Neural cell (in vitro differentiated cells): ENCODE results near the gene DOK6.
A peak's percentile ranks its signal among the peaks of the same experiment; 100 is the strongest.

Experiments used
- EP300 ChIP-seq: fragments of 450-650 bp; conservative IDR thresholded peaks from 2 replicates; pipeline ENCODE4 v1.6.1; 2014; ENCODE audit warnings: antibody characterized with exemption, mild to moderate bottlenecking, moderate library complexity; ENCODE audit not compliant: poor library complexity, severe bottlenecking
- EZH2 ChIP-seq: fragments of 200-600, 300-800 bp; shearing (Covaris generic), sonication (generic); IDR thresholded peaks from 2 replicates; pipeline ENCODE4 v1.6.1; 2014; ENCODE audit warnings: antibody characterized with exemption, low read length, borderline replicate concordance, mild to moderate bottlenecking; ENCODE audit not compliant: insufficient read depth, poor library complexity, severe bottlenecking
- MXI1 ChIP-seq: fragments of 450-650 bp; conservative IDR thresholded peaks from 2 replicates; pipeline ENCODE4 v1.6.1; 2014; ENCODE audit warnings: antibody characterized with exemption, mild to moderate bottlenecking; ENCODE audit not compliant: poor library complexity, severe bottlenecking
- POLR2AphosphoS5 ChIP-seq: IDR thresholded peaks from 2 replicates; pipeline ENCODE4 v1.6.1; 2012
- RAD21 ChIP-seq: fragments of 450-650 bp; conservative IDR thresholded peaks from 2 replicates; pipeline ENCODE4 v1.6.1; 2014; ENCODE audit warnings: antibody characterized with exemption, mild to moderate bottlenecking, moderate library complexity
- SMC3 ChIP-seq: fragments of 450-650 bp; conservative IDR thresholded peaks from 2 replicates; pipeline ENCODE4 v1.6.1; 2014; ENCODE audit warnings: antibody characterized with exemption, mild to moderate bottlenecking, moderate library complexity; ENCODE audit not compliant: poor library complexity
- TAF1 ChIP-seq: IDR thresholded peaks from 2 replicates; pipeline ENCODE4 v1.6.1; 2012; ENCODE audit warnings: low read depth
- TF ChIP-seq, protein P1 (sequence below): fragments of 450-650 bp; IDR thresholded peaks from 2 replicates; pipeline ENCODE4 v1.5.1; 2014; ENCODE audit warnings: antibody characterized with exemption, mild to moderate bottlenecking, moderate library complexity; ENCODE audit not compliant: poor library complexity, severe bottlenecking
- TF ChIP-seq, protein P2 (sequence below): IDR thresholded peaks from 2 replicates; pipeline ENCODE4 v1.6.1; 2012; ENCODE audit warnings: borderline replicate concordance

DNA sequence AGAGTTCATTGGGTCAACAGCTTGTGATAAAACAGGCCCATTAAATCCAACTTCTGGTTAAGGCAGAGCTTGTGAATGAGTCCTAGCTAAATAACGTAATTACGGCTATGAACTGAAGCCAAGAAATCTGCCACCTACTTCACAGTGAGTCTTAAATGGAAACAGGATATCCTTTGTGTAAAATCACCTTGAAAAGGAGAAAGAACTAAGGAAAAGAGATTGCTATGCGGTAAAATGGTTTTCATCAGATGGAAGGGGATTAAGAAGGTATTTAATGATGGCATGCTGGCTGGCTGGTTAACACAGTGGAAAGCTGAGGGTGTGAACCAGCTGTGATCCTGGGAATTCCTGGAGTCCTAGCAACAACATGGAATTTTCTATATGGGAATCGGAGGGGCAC, 156.6 kb downstream of the DOK6 start:
- TF ChIP-seq POLR2AphosphoS5 (no peak), RAD21 (no peak), EZH2 (no peak), SMC3 (no peak), TAF1 (no peak), EP300 (no peak), MXI1 (no peak)
- TF ChIP-seq, protein P1, sequence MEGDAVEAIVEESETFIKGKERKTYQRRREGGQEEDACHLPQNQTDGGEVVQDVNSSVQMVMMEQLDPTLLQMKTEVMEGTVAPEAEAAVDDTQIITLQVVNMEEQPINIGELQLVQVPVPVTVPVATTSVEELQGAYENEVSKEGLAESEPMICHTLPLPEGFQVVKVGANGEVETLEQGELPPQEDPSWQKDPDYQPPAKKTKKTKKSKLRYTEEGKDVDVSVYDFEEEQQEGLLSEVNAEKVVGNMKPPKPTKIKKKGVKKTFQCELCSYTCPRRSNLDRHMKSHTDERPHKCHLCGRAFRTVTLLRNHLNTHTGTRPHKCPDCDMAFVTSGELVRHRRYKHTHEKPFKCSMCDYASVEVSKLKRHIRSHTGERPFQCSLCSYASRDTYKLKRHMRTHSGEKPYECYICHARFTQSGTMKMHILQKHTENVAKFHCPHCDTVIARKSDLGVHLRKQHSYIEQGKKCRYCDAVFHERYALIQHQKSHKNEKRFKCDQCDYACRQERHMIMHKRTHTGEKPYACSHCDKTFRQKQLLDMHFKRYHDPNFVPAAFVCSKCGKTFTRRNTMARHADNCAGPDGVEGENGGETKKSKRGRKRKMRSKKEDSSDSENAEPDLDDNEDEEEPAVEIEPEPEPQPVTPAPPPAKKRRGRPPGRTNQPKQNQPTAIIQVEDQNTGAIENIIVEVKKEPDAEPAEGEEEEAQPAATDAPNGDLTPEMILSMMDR: no peak
- TF ChIP-seq, protein P2, sequence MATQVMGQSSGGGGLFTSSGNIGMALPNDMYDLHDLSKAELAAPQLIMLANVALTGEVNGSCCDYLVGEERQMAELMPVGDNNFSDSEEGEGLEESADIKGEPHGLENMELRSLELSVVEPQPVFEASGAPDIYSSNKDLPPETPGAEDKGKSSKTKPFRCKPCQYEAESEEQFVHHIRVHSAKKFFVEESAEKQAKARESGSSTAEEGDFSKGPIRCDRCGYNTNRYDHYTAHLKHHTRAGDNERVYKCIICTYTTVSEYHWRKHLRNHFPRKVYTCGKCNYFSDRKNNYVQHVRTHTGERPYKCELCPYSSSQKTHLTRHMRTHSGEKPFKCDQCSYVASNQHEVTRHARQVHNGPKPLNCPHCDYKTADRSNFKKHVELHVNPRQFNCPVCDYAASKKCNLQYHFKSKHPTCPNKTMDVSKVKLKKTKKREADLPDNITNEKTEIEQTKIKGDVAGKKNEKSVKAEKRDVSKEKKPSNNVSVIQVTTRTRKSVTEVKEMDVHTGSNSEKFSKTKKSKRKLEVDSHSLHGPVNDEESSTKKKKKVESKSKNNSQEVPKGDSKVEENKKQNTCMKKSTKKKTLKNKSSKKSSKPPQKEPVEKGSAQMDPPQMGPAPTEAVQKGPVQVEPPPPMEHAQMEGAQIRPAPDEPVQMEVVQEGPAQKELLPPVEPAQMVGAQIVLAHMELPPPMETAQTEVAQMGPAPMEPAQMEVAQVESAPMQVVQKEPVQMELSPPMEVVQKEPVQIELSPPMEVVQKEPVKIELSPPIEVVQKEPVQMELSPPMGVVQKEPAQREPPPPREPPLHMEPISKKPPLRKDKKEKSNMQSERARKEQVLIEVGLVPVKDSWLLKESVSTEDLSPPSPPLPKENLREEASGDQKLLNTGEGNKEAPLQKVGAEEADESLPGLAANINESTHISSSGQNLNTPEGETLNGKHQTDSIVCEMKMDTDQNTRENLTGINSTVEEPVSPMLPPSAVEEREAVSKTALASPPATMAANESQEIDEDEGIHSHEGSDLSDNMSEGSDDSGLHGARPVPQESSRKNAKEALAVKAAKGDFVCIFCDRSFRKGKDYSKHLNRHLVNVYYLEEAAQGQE: peak; percentile 94
